Measurements from ENCODE around the gene SUSD1.
"Not testable (repeated sequence)": the region's sequence is repeated elsewhere in the genome, so short reads cannot be mapped to it uniquely, and the experiment has no call there.

Gene SUSD1

GRCh38 chr9:112174965-112175795 is at the start of gene SUSD1:
SUSD1 (minus strand) TSS chr9:112175297; CDS start chr9:112175235, 62 bp downstream.
- DNase-seq: peak in 1 of 4 experiments; percentile 19

DNA sequence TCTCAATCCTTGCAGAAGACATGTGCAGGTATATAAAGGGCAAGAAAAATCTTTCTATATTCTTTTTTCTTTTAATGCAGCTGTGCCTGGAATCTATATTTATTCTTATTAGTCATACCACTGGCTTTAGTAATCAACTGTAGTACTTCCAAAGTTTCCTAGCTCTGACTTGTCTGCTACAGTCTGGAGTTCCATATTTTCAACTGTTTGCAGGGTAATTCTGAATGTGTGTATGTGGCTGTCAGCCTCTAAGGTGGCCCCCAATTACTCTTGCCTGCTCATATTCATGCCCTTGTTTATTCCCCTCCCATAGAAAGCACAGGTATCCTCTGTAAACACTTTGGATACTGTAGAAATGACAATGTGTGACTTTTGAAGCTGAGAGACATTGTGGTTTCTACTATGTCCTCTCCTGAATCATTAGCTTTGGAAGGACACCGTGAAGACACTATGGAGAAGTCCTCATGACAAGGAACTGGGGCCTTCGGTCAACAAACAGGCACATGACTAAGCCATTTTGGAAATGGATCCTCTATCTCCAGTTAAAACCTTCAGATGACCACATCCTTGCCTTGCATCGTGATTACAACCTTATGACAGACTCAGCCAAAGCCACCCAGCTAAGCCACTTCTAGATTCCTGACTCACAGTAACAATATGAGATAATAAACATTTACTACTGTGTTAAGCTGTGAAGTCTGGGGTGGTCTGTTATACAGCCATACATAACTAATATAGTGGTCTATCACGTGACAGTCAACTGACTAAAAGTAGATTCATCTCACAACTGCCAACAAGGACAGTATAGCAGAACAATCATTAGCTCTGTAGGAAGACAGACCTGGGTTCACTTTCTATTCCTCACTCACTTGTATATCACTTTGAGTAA is 49.5 kb upstream of the SUSD1 start:
- DNase-seq: no peak

DNA sequence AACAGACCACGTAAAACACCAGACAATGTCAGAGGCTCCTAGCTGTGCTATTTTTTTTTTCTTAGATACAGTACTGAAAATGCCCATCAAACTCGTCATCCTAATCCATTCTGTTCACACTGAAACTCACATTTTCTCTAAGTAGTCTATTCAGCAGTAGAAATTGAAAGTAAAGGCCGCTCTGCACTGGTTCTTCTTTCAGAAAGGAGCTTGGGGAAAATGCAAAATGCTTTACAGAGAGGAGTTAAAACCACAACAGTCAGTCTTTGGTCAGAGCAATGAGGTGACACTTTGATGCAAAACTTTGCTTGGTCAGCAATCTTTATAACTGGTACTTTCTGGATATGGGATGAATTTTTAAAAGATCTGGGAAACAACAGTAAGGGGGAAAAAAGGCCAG is 43.8 kb upstream of the SUSD1 start:
- no peak for DNase-seq

DNA sequence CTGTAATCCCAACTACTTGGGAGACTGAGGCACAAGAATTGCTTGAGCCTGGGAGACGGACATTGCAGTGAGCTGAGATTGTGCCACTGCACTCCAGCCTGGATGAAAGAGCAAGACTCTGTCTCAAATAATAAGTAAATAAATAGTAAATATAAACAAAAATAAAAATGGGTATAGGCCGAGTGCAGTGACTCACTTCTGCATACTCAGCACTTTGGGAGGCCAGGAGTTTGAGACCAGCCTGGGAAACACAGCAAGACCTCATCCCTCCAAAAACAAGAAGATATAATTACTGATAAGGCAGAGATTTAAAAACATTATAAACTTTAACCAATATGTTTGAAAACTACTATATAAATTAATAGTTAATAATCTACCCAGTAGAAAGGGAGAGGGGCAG is 37.8 kb upstream of the SUSD1 start:
- DNase-seq: no peak

GRCh38 chr9:112207451-112207850 is 32.4 kb upstream of the SUSD1 start:
- no peak for DNase-seq

- no peak for DNase-seq
These were observed 28.4 kb upstream of the SUSD1 start for GRCh38 chr9:112203536-112203935.

DNA sequence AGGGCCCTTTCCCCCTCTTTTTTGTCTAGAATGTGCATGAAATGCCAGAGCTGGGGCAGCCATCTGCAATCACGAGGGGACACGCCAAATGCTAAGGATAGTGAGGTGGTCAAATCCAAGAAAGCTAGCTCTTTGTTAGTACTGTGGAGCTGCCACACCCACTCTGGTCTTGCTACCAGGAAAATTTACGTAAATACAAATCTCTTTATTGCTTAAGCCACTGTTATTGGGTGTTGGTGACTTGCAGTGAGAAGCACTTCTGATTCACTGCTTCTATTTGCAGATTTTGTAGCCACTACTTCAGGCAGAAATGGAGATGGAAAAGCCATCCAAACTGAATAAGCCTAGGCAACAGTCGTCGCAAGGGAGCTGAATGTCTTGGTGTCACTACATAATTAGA is 25.6 kb upstream of the SUSD1 start:
- no peak for DNase-seq

GRCh38 chr9:112198646-112199045 is 23.5 kb upstream of the SUSD1 start:
- no peak for DNase-seq

GRCh38 chr9:112194969-112195431 is 19.9 kb upstream of the SUSD1 start:
- DNase-seq: no peak

DNA sequence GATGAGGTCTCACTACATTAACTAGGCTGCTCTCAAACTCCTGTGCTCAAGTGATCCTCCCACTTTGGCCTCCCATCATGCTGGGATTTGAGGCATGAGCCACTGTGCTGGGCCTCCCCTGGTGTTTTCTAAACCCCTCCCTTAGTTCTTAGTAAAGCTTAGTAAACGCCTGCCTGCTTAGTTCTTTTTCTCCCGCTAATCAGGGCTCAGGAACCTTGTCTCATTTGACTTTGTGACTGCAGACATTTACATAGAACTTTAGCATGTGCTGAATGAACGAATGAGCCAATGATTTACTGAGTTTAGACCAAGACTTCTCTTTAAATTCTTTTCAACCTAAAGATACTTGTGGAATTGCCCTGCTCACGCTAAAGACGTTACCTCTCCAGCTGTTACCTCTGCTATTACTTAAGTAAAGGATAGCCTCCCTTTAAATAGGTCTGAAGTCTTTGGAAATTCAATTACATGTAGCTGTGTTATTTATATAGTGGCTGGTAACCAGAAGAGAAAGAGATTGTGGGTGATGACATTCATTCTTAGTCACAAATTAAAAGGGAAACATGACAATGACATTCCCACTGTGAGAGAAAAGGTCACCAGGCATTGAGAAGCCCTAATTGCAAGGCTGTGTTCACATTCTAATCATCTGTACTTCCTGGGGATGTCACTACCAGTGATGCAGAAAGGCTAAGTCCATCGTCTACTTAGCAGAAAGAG is 18.6 kb upstream of the SUSD1 start:
- DNase-seq: no peak

GRCh38 chr9:112190320-112190719 is 15.2 kb upstream of the SUSD1 start:
- not testable (repeated sequence) for DNase-seq

DNA sequence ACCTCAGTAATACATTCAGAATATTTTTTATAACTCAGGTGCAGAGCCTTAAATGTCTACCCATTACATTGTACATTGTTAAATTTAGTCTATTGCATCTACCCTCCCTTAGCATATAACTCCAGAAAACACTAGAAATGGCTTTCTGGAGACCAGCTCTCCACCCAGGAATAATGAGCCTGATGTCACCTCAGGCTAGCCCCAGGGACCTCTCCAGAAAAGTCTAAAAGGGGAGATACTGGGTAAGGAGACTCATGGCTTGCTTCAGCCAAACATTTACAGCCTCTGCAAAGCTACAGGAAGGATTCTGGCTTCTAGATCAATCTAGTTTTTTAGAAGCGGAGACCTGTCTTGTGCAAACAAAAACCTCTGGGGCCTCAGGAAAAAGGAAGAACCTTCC is 13.8 kb upstream of the SUSD1 start:
- DNase-seq: no peak

GRCh38 chr9:112187404-112187803 is 12.3 kb upstream of the SUSD1 start:
- no peak for DNase-seq

GRCh38 chr9:112186695-112187094 is 11.6 kb upstream of the SUSD1 start:
- DNase-seq: no peak

DNA sequence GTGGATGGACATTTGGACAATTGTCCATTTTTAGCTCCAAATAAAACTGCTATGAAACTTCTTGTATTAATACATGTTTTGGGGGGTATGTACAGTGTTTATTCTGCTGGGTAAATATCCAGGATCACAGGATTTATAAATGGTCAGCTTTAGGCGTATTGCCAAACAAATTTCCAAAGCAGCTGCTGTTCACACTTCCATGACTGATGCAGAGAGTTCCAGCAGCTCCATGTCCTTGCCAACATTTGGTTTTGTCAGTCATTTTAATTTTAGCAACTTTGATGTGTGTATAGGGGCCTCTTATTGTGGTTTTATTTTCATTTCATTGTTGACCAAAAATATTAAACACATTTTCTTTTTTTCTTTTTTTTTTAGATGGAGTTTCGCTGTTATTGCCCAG is 9.8 kb upstream of the SUSD1 start:
- DNase-seq: no peak

DNA sequence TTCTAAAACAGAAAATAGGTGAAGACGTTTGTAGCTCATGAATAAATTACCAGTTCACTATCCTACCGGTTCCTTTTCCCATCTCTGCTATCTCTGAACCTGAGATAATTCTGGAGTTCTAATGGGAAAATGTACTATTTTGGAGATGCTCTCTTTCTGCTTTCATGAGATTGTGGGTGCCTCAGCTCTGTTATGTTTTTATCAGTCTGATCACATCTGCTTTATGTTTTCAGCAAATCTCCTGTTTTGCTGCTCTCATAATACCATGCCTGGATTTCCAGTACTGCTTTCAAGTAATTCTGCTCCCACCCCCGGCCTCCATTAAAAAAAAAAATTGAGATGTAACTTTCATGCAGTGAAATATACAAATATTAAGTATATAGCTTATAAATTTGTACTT is 9.1 kb upstream of the SUSD1 start:
- DNase-seq: no peak

GRCh38 chr9:112180387-112180881 is 5.3 kb upstream of the SUSD1 start:
- peak in 1 of 4 experiments; percentile 18 for DNase-seq

DNA sequence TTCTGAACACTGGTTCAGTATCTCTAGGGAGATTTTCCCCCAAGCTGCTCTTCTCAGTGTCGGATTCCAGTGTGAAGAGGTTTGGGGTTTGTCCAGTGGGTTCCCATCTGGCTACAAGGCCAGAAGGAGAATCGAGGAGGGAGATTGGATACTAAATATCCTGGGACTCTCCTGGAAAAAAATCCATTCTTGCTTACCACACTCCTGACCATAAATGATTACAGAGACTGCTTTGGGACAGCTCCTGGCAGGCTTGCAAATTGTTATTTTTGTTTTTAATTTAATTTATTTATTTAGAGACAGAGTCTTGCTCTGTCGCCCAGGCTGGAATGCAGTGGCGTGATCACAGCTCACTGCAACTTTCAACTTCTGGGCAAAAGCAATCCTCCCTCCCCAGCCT is 4.7 kb upstream of the SUSD1 start:
- no peak for DNase-seq

GRCh38 chr9:112176524-112176923 is 1.4 kb upstream of the SUSD1 start:
- DNase-seq: no peak

GRCh38 chr9:112175796-112176315 is 759 bp upstream of the SUSD1 start:
- no peak for DNase-seq

- DNase-seq: peak; percentile 24 to 57 (median 49)
These were observed 704 bp downstream of the SUSD1 start for GRCh38 chr9:112174222-112174964.

All from activated CD4-positive, CD25-positive, alpha-beta regulatory T cell (primary cell).